SK-N-MC (cell line): ENCODE results near the gene CYSRT1.

ENCODE experiments used
- DNase-seq: peaks from one replicate; pipeline ENCODE4 v3.0.0-alpha.2; 2011; ENCODE audit warnings: low read depth, low spot score
- H3K27ac ChIP-seq: fragments of 200-600 bp; sonication (generic); 2 replicates; pipeline ENCODE4 v1.5.1; 2016; ENCODE audit warnings: mixed run types
- H3K36me3 ChIP-seq: fragments of 200-600 bp; sonication (generic); 2 replicates; pipeline ENCODE4 v1.6.1; 2017; ENCODE audit warnings: antibody characterized with exemption, low read length, mixed read lengths; ENCODE audit not compliant: insufficient read depth
- H3K4me3 ChIP-seq: fragments of 200-600 bp; sonication (generic); 2 replicates; pipeline ENCODE4 v1.5.1; 2016
- H3K9ac ChIP-seq: fragments of 200-600 bp; sonication (generic); 2 replicates; pipeline ENCODE4 v1.8.0; 2017; ENCODE audit warnings: mixed run types, mixed read lengths; ENCODE audit not compliant: insufficient read length
- H3K9me3 ChIP-seq: fragments of 200-600 bp; sonication (generic); 2 replicates; pipeline ENCODE4 v1.6.1; 2017; ENCODE audit warnings: low read depth, mild to moderate bottlenecking, antibody characterized with exemption, low read length, moderate library complexity, mixed read lengths
- EZH2 ChIP-seq: fragments of 200-600 bp; sonication (generic); IDR thresholded peaks from one replicate; pipeline ENCODE4 v1.6.1; 2017; ENCODE audit warnings: antibody characterized with exemption
- FOXP2 ChIP-seq: optimal IDR thresholded peaks from 2 replicates; pipeline ENCODE3; 2011; ENCODE audit warnings: mild to moderate bottlenecking, moderate library complexity; ENCODE audit not compliant: insufficient read depth; ENCODE audit errors: extremely low read length, control extremely low read depth
- POLR2AphosphoS5 ChIP-seq: IDR thresholded peaks from 2 replicates; pipeline ENCODE4 v1.6.1; 2012; ENCODE audit warnings: mild to moderate bottlenecking, low read depth, low read length, borderline replicate concordance

The CYSRT1 gene

DNA sequence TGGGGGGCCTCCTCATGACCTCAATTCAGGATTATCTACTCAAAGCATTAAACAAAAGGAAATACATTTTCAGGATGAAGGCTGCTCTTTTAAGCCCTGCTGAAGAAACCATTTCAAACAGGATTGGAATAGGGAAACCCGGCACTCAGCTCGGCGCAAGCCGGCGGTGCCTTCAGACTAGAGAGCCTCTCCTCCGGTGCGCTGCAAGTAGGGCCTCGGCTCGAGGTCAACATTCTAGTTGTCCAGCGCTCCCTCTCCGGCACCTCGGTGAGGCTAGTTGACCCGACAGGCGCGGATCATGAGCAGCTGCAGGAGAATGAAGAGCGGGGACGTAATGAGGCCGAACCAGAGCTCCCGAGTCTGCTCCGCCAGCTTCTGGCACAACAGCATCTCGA lies 20.2 kb upstream of the CYSRT1 start:
- H3K27ac ChIP-seq = no peak overlapping the region
- TF ChIP-seq POLR2AphosphoS5 (no peak), EZH2 (no peak), FOXP2 (no peak)

DNA sequence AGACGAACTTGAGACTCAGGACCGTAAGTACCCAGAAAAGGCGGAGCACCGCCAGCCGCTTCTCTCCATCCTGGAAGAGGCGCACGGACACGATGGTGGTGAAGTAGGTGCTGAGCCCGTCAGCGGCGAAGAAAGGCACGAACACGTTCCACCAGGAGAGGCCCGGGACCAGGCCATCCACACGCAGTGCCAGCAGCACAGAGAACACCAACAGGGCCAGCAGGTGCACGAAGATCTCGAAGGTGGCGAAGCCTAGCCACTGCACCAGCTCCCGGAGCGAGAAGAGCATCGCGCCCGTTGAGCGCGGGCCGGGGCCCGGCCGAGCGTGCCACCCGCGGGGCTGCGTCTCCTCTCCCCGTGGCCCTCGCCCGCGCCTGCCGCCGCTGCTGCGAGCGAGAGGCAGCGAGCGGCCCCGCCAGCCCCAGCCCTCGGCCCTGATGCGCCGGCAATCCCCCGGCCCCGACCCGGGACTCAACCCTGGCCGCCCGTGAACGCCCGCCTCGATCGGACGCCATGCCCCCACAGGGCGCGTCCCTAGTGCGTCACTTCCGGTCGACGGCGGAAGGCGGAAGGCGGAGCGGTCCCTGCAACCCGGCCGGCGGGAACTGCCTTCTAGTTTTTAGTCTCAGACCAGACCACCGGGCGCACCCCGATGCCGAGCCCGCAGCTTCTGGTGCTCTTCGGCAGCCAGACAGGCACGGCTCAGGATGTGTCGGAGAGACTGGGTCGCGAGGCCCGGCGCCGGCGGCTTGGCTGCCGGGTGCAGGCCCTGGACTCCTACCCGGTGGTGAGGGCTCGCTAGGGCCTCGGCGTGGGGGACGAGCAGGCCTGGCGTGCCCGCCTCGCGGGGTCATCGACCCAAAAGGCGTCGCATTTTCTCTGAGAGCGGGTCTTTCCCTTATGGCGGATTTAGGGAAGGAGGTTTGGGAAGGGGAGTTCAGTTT lies 19.6 kb upstream of the CYSRT1 start, which contains the start of the genes NDOR1 and TMEM203:
Gene NDOR1, plus strand, starts transcription at position 575 of the 944 bp plus-strand sequence. Its CDS starts 78 bp downstream, at position 653.
Gene TMEM203, minus strand, starts transcription at position 523 of the 944 bp plus-strand sequence. Its CDS starts 234 bp downstream, at position 289.
- H3K9me3 ChIP-seq = no peaks in the 10 kb centered on the region
- peak within 1 kb of the TSS; percentile 92 for H3K4me3 ChIP-seq
- H3K36me3 ChIP-seq = no peaks in the 10 kb centered on the region
- peak within 1 kb of the TSS; percentile 70; the same call in 1 of the 2 replicates for H3K27ac ChIP-seq
- no peak for DNase-seq
- peak within 1 kb of the TSS; percentile 90 for H3K9ac ChIP-seq
- TF ChIP-seq EZH2 (no peak), POLR2AphosphoS5 (peak; percentile 91), FOXP2 (no peak)

More for the DNA sequence above, 20.2 kb upstream of the CYSRT1 start:
- Histone ChIP-seq H3K4me3 (peak overlapping the region; percentile 92), H3K36me3 (no peaks in the 10 kb centered on the region), H3K9me3 (no peaks in the 10 kb centered on the region), H3K9ac (peak overlapping the region; percentile 90)
- DNase-seq = no peak

- Histone ChIP-seq H3K9me3 (no peaks in the 10 kb centered on the region), H3K27ac (no peak overlapping the region), H3K9ac (peak overlapping the region; percentile 90), H3K36me3 (no peaks in the 10 kb centered on the region), H3K4me3 (peak overlapping the region; percentile 92)
- no peak for TF ChIP-seq POLR2AphosphoS5
- TF ChIP-seq FOXP2 = no peak
- TF ChIP-seq EZH2 = no peak
- no peak for DNase-seq
Observed at GRCh38 chr9:137206602-137207001, 18.4 kb upstream of the CYSRT1 start.

DNA sequence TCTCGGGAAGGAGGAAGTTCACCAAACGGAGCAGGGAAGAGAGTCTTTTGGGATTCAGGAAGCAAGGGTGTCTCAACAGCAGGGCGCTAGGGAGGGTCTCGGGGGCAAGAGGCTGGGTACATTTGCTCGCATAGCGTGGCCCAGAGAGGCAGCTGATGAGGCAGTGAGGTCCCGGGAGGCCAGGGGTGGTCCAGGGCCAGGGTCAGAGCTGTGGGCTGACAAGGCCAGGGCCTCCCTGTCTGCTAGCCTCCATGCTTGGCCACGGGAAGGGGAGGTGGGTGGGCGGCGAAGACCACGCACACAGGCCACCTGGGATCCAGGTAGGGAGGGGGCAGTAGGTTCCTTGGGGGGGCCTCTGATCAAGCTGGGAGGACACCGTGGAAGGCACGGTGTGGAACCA lies 13.4 kb upstream of the CYSRT1 start:
- TF ChIP-seq EZH2 = no peak
- TF ChIP-seq FOXP2 = no peak
- 0 out of 2 replicates have a peak, but pooled peaks have one; percentile 9 for TF ChIP-seq POLR2AphosphoS5
- Histone ChIP-seq H3K9me3 (no peaks in the 10 kb centered on the region), H3K4me3 (no peak overlapping the region), H3K27ac (no peak overlapping the region), H3K9ac (no peak overlapping the region), H3K36me3 (no peaks in the 10 kb centered on the region)
- DNase-seq = no peak

- H3K4me3 ChIP-seq = no peak overlapping the region
- TF ChIP-seq FOXP2 (no peak), EZH2 (no peak), POLR2AphosphoS5 (0 out of 2 replicates have a peak, but pooled peaks have one; percentile 5)
- H3K9me3 ChIP-seq = no peaks in the 10 kb centered on the region
- H3K36me3 ChIP-seq = no peaks in the 10 kb centered on the region
- no peak overlapping the region for H3K9ac ChIP-seq
- DNase-seq = no peak
- no peak overlapping the region for H3K27ac ChIP-seq
Observed at GRCh38 chr9:137212520-137212919, 12.5 kb upstream of the CYSRT1 start.

DNA sequence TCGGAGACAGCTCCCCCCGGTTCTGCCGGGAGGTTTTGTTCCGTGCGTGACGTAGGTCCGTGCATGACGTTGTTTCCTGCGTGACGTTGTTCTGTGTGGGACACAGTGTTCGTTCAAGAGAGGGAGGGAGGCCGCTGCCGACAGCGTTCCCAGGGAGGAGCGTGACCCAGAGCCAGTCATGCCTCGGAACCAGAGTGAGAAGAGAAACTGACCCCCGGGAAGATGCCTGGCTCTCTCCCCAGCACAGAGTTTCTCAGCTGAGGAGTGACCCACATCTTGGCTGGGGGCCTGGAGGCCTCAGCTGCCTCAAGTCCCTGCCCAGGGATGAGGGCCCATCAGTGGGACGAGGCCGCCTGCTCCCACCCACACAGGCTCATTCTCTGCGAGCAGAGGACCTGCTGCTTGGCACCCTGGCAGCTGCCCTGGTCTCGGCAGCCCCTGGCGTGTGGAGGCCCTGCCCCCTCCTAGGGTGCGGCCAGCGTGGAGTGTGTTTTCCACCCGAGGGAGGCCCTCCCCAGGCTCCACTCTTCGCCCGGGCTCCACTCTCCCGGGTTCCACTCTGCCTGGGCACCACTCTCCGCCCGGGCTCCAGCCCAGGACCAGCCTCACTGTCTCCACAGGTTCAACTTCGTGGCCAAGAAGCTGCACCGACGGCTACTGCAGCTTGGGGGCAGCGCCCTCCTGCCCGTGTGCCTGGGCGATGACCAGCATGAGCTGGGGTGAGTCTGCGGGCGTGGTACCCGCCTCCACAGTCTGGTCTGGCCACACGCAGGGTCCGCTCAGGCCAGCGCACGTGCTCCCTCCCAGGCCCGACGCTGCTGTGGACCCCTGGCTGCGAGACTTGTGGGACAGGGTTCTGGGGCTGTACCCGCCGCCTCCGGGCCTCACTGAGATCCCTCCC lies 11.6 kb upstream of the CYSRT1 start:
- Histone ChIP-seq H3K9me3 (no peaks in the 10 kb centered on the region), H3K27ac (no peak overlapping the region), H3K36me3 (no peaks in the 10 kb centered on the region), H3K4me3 (no peak overlapping the region), H3K9ac (no peak overlapping the region)
- no peak for TF ChIP-seq POLR2AphosphoS5
- TF ChIP-seq FOXP2 = no peak
- TF ChIP-seq EZH2 = no peak
- DNase-seq = no peak

DNA sequence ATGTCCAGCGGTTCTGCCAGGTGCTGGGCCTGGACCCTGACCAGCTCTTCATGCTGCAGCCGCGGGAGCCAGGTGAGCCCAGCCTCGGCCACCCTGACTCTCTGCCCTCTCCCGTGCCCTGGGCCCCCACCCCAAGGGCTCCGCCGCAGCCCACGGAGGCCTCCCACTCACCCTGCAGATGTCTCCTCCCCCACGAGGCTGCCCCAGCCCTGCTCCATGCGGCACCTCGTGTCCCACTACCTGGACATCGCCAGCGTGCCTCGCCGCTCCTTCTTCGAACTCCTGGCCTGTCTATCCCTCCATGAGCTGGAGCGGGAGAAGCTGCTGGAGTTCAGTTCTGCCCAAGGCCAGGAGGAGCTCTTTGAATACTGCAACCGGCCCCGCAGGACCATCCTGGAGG lies 10.4 kb upstream of the CYSRT1 start:
- Histone ChIP-seq H3K9ac (no peak overlapping the region), H3K36me3 (no peaks in the 10 kb centered on the region), H3K4me3 (no peak overlapping the region), H3K27ac (no peak overlapping the region), H3K9me3 (no peaks in the 10 kb centered on the region)
- TF ChIP-seq FOXP2 (no peak), POLR2AphosphoS5 (no peak), EZH2 (no peak)
- DNase-seq = no peak

DNA sequence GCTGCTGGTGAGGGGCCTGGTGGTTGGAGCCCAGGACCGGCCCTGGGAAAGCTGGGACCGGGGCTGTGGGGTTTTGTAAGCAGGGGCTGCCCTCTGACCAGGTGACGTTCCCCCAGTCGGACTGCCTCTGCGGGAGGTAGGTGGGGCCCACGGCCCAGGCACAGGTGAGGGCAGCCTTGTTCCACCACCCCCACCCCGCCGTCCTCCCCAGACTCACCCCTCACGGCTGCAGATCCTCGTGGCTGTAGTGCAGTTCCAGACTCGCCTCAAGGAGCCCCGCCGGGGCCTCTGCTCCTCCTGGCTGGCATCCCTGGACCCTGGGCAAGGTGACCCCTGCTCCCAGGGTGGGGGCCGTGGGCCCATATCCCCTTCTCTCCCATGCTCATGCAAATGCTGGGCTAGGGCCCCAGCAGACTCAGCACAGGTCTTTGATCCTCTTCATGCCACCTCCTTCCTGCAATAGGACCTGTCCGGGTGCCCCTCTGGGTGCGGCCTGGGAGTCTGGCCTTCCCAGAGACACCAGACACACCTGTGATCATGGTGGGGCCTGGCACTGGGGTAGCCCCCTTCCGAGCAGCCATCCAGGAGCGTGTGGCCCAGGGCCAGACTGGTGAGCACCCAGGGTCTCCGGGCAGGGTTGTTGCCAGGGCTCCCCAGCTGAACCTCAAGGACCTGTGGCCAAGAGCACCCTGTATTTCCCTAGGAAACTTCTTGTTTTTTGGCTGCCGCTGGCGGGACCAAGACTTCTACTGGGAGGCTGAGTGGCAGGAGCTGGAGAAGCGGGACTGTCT lies 9.6 kb upstream of the CYSRT1 start:
- no peak for DNase-seq
- Histone ChIP-seq H3K4me3 (no peak overlapping the region), H3K27ac (no peak overlapping the region), H3K9ac (no peak overlapping the region), H3K9me3 (no peaks in the 10 kb centered on the region), H3K36me3 (no peaks in the 10 kb centered on the region)
- TF ChIP-seq FOXP2 (no peak), EZH2 (no peak), POLR2AphosphoS5 (no peak)
